Hepatocyte (in vitro differentiated cells): Measurements from ENCODE around the gene PER2.

Experiments used
- EZH2 ChIP-seq: fragments of 200-600 bp; sonication (generic); IDR thresholded peaks from 2 replicates; pipeline ENCODE4 v1.6.1; 2016; ENCODE audit warnings: antibody characterized with exemption, mild to moderate bottlenecking, borderline replicate concordance
- TF ChIP-seq, protein P1 (sequence below): fragments of 200-600 bp; sonication (generic); IDR thresholded peaks from 2 replicates; pipeline ENCODE4 v1.5.1; 2016; ENCODE audit warnings: antibody characterized with exemption, mild to moderate bottlenecking; ENCODE audit not compliant: poor library complexity

DNA sequence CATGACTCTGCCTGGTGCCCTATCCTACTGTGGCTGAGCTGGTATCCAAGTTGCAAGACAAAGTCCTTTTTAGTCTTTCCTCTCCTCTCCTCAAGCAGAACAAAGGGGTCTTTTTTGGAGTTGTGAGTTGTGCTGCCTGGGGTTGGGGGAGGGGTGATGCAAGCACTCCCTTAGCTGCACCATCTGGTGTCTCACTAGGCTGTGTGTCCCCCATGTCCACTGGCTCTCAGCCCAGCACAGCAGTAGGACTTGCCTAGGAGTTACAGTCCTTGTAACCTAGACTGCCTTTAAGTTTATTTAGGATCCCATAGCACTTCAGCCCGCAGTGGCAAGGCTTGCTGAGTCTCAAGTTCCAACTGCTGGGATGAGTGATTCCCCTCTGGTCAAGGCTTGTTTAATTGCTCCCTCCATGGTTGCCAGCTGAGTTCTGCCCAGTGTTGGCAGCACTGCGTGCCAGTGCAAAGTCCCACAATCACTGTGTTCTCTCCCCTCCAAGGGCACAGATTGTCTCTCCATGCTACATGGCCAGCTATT, 71.7 kb downstream of the PER2 start:
- TF ChIP-seq, protein P1, sequence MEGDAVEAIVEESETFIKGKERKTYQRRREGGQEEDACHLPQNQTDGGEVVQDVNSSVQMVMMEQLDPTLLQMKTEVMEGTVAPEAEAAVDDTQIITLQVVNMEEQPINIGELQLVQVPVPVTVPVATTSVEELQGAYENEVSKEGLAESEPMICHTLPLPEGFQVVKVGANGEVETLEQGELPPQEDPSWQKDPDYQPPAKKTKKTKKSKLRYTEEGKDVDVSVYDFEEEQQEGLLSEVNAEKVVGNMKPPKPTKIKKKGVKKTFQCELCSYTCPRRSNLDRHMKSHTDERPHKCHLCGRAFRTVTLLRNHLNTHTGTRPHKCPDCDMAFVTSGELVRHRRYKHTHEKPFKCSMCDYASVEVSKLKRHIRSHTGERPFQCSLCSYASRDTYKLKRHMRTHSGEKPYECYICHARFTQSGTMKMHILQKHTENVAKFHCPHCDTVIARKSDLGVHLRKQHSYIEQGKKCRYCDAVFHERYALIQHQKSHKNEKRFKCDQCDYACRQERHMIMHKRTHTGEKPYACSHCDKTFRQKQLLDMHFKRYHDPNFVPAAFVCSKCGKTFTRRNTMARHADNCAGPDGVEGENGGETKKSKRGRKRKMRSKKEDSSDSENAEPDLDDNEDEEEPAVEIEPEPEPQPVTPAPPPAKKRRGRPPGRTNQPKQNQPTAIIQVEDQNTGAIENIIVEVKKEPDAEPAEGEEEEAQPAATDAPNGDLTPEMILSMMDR = no peak
- TF ChIP-seq EZH2 = no peak
